Measurements from ENCODE around the gene CACNA1G.

Gene CACNA1G

DNA sequence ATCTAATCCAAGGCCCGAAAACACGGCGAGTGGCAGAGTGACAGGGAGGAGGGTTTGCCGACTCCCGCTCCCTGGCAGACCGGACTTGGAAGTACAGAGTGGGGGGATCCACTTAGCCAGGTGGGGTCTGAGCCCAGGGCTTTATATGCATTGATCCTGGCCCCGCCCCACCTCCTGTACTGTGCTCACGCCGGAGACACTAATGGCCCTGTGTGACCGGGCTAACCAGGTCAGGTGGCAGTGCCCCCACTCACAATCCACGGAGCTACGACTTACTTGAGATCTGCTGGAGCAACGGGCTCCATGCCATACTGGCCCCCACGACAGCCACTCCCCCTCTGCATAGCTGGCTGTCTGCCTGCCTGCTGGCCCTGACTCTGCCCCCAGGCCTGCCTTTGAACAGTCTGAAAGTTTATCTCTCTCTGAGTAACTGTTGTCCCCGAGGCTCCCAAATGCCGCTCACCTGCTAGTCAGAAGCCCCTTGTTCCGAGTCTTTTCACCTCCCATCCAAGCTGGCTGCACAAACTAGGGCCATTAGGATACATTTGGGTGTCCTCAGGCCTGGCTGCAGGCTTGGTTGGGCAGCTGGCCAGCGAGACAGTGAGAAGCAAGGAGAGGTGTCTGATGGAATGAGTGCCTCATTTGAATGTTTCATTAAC, 28.0 kb downstream of the CACNA1G start:
- no peak for DNase-seq (ENCODE audit: low spot score)

- DNase-seq (ENCODE audit: low spot score): no peak
Measured at GRCh38 chr17:50589095-50589705, 28.7 kb downstream of the CACNA1G start.

- DNase-seq (ENCODE audit: low spot score): no peak
Measured at GRCh38 chr17:50590946-50591737, 30.6 kb downstream of the CACNA1G start.

DNA sequence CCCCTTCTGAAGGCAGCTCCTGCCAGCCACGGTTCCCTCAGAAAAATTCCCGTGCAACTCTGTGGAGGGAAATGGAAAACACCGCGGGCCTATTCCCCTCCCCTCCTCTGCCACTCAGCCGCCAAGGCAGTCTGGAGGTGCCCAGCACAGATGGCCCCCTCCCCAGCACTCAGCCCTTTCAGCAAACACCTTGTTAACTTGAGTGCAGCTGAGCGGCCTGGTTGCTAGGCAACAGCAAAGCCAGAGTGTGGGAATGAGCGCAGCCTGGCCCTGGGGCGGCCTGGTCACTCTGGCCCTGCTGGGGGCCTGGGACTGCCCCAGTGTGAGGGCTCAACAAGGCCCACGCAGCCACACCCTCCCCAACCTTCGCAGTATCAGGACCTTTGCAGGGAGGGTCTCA, 32.8 kb downstream of the CACNA1G start:
- no peak for DNase-seq (ENCODE audit: low spot score)

- no peak for DNase-seq (ENCODE audit: low spot score)
Measured at GRCh38 chr17:50594128-50594823, 33.8 kb downstream of the CACNA1G start.

DNA sequence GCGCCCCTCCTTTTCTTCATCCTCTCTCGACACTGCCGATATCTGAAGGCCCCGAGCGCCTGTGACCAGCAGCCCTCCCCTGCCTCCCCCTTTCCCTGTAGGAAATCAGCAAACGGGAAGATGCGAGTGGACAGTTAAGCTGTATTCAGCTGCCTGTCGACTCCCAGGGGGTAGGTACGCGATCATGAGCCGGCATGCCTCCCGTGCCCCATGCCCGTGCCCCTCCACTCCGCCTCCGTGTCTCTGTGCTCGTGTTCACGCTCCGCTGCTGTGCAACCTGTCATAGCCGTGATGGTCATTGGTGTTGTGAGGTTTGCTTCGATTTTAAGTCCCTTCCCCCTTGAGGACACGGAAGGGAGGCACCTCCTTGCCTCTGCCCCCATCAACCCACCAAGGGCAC, 34.4 kb downstream of the CACNA1G start:
- no peak for DNase-seq (ENCODE audit: low spot score)

GRCh38 chr17:50596191-50597037, 35.9 kb downstream of the CACNA1G start:
- no peak for DNase-seq (ENCODE audit: low spot score)

DNA sequence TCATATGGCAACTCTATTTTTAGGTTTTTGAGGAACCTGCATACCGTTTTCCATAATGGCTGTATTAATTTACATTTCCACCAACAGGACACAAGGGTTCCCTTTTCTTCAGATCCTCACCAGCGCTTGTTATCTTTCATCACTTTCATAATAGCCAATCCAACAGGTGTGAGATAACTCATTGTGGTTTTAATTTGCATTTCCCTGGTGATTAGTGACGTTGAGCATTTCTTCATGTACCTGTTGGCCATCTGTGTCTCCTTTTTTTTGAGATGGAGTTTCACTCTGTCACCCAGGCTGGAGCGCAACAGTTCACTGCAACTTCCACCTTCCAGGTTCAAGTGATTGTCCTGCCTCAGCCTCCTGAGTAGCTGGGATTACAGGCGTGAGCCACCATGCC, 38.0 kb downstream of the CACNA1G start:
- DNase-seq (ENCODE audit: low spot score): no peak

GRCh38 chr17:50599606-50600005, 39.1 kb downstream of the CACNA1G start:
- no peak for DNase-seq (ENCODE audit: low spot score)

- no peak for DNase-seq (ENCODE audit: low spot score)
Measured at GRCh38 chr17:50601823-50602375, 41.4 kb downstream of the CACNA1G start.

- DNase-seq (ENCODE audit: low spot score): no peak
Measured at GRCh38 chr17:50602836-50603235, 42.3 kb downstream of the CACNA1G start.

DNA sequence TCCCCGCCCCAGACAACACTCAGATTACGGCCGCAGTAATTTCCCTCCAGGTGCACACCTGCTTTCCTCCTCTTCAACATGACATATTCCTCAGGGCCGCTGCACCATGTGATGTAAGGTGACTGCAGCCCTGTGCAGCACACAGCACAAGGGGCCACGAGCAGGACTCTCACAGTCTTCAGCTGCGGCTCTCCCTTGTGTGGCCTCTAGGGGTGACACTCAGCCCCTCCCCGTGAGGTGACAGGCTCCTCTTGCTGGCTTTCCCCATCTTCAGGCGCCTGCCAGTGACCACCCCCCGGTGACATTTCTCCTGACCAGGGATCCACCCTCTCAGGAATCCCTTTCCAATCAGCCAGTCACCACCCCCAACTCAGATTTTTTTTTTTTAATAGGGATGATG, 42.8 kb downstream of the CACNA1G start:
- DNase-seq (ENCODE audit: low spot score): no peak

GRCh38 chr17:50604513-50604912, 44.0 kb downstream of the CACNA1G start:
- DNase-seq (ENCODE audit: low spot score): no peak

DNA sequence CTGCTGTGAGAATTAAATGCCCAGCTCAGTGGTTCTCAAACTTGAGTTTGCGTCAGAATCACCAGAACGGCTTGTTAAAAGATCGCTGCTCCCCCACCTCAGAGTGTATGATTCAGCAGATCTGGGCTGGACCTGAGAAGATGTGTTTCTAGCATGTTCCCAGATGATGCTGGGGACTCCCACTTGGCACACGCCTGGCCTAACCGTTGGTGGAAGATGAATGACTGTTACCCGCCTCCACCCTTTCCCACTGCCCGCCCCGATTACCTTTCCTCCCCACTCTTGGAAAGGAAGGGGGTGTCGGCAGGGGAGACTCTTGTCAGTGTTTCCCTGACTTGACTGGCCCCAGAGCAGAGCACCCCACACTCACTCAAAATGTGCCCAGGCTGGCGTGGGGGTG, 44.9 kb downstream of the CACNA1G start:
- no peak for DNase-seq (ENCODE audit: low spot score)

GRCh38 chr17:50607522-50608175, 47.1 kb downstream of the CACNA1G start:
- DNase-seq (ENCODE audit: low spot score): no peak

DNA sequence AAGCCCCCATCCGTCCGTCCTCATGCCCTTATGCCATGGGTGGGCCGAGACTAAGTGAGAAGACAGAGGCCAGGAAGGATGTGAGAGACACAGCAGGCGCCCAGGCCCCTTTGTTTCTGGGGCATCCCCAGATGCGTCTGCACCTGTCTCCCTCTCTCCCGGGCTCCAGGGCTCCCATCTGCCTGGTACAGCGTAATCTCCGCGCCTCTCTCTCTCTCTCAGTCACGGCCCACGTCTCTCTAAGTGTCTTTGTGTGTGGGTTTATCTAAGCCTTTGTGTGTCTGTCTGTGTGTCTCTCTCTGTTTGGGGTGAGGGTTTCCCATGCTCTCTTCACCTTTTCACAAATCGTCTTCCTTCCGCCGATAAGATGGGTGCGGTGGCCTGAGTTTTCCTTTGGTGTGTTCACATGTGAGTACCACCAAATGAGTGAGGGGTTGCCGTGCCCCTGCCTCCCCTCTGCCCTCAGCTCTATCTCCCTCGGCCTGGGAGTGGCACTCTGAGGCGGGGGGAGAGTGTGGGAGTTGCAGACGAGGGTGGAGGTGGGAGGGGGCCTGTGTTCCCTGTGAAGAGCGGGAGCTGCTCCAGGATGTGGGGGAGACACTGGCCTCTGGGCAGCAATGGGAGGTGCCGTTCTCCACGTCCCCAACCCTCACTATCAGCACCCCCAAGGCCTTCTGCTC, 48.3 kb downstream of the CACNA1G start:
- no peak for DNase-seq (ENCODE audit: low spot score)

GRCh38 chr17:50609380-50610074, 49.0 kb downstream of the CACNA1G start:
- DNase-seq (ENCODE audit: low spot score): no peak

DNA sequence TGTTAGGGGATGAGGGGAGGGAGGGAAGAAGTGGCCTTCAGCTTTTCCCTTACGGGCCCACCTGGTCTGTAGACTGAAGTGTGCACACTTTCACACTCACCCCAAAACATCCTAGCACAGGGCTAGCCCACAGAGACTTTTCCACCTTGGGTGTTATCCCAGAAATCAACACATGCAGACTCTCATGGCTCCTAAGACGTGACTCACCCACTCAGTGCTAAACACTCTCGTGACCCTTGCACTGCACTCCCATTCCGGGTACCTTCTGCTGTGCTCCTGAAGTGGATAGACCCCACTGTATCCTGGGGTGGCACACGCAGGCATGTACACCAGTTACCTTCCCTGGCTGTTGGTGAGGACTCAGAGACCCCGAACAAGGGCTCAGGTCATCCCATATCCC, 51.1 kb downstream of the CACNA1G start:
- DNase-seq (ENCODE audit: low spot score): no peak

GRCh38 chr17:50612281-50612680, 51.8 kb downstream of the CACNA1G start:
- DNase-seq (ENCODE audit: low spot score): no peak

All from CD4-positive, alpha-beta T cell treated with Interleukin-15 for 4 hours (primary cell).